WTC11 (cell line): ENCODE data around the gene C18orf32. TPM values are rescaled to one million over a fixed set of nuclear protein-coding genes. Genes with fewer than 3 reads are reported as not detected.

Experiments used
- ATAC-seq: fragments of 200-7000 bp; cut with Tn5 transposase; 2 replicates; pipeline ENCODE4 v1.10.0; 2021; ENCODE audit warnings: mild to moderate bottlenecking, moderate library complexity
- CTCF ChIA-PET: fragments of 300-600 bp; sonication (Branson Sonifier 250); formaldehyde crosslinking; loops from one replicate; lab custom pipeline; 2021; ENCODE audit warnings: antibody characterized with exemption; lab: Charles Lee
- POLR2A ChIA-PET: fragments of 350-600 bp; sonication (Branson Sonifier 250); formaldehyde crosslinking; loops from one replicate; lab custom pipeline; 2021; ENCODE audit warnings: antibody characterized with exemption; lab: Charles Lee
- DNase-seq: peaks from one replicate; pipeline ENCODE4 v3.0.0; 2021; ENCODE audit warnings: low spot score
- H3K27ac Mint-ChIP-seq: 2 replicates; pipeline ENCODE4 v1.8.0; 2021; ENCODE audit warnings: mixed read lengths
- H3K27me3 Mint-ChIP-seq: 2 replicates; pipeline ENCODE4 v1.8.0; 2021; ENCODE audit warnings: low read depth, mild to moderate bottlenecking, moderate library complexity, mixed read lengths
- H3K36me3 Mint-ChIP-seq: 2 replicates; pipeline ENCODE4 v1.8.0; 2021; ENCODE audit warnings: mixed read lengths
- H3K4me1 Mint-ChIP-seq: 2 replicates; pipeline ENCODE4 v1.8.0; 2022; ENCODE audit warnings: mixed read lengths
- H3K4me3 Mint-ChIP-seq: 2 replicates; pipeline ENCODE4 v1.8.0; 2021; ENCODE audit warnings: mild to moderate bottlenecking, moderate library complexity, mixed read lengths
- H3K9me3 Mint-ChIP-seq: 2 replicates; pipeline ENCODE4 v1.8.0; 2021; ENCODE audit warnings: mixed read lengths
- ARID4B ChIP-seq: sonication (generic); formaldehyde crosslinking; IDR thresholded peaks from 2 replicates; pipeline ENCODE4 v1.8.0; 2023; ENCODE audit warnings: missing genetic modification reagents, mild to moderate bottlenecking, borderline replicate concordance
- ATF1 ChIP-seq: sonication (generic); formaldehyde crosslinking; IDR thresholded peaks from 2 replicates; pipeline ENCODE4 v1.8.1; 2023; ENCODE audit warnings: mild to moderate bottlenecking, moderate library complexity, missing genetic modification reagents
- ATF2 ChIP-seq: sonication (generic); formaldehyde crosslinking; IDR thresholded peaks from 2 replicates; pipeline ENCODE4 v1.8.1; 2022; ENCODE audit warnings: low read depth, missing genetic modification reagents, borderline replicate concordance
- CREB1 ChIP-seq: sonication (generic); formaldehyde crosslinking; IDR thresholded peaks from 2 replicates; pipeline ENCODE4 v1.8.0; 2023; ENCODE audit warnings: mild to moderate bottlenecking, missing genetic modification reagents
- ELF4 ChIP-seq: sonication (generic); formaldehyde crosslinking; IDR thresholded peaks from 2 replicates; pipeline ENCODE4 v1.8.1; 2022; ENCODE audit warnings: low read depth, mild to moderate bottlenecking, moderate library complexity, missing genetic modification reagents
- FOXJ3 ChIP-seq: sonication (generic); formaldehyde crosslinking; IDR thresholded peaks from 2 replicates; pipeline ENCODE4 v1.9.0; 2021; ENCODE audit warnings: missing genetic modification reagents, mild to moderate bottlenecking, borderline replicate concordance
- FOXP1 ChIP-seq: sonication (generic); formaldehyde crosslinking; IDR thresholded peaks from 2 replicates; pipeline ENCODE4 v1.8.0; 2022; ENCODE audit warnings: missing genetic modification reagents, mild to moderate bottlenecking, moderate library complexity, borderline replicate concordance
- GRHL2 ChIP-seq: fragments of 250-450 bp; sonication (Bioruptor Pico); IDR thresholded peaks from 2 replicates; pipeline ENCODE4 v1.8.0; 2022; ENCODE audit warnings: mild to moderate bottlenecking, moderate library complexity; ENCODE audit not compliant: insufficient replicate concordance, severe bottlenecking
- JAZF1 ChIP-seq: fragments of 250-450 bp; sonication (Bioruptor Pico); IDR thresholded peaks from 2 replicates; pipeline ENCODE4 v1.9.0; 2021; ENCODE audit warnings: moderate library complexity, mild to moderate bottlenecking, inconsistent platforms
- KAT7 ChIP-seq: sonication (generic); formaldehyde crosslinking; IDR thresholded peaks from 2 replicates; pipeline ENCODE4 v1.8.1; 2023; ENCODE audit warnings: missing genetic modification reagents, mild to moderate bottlenecking, borderline replicate concordance
- NFYB ChIP-seq: sonication (generic); formaldehyde crosslinking; conservative IDR thresholded peaks from 2 replicates; pipeline ENCODE4 v1.8.0; 2022; ENCODE audit warnings: low read depth, missing genetic modification reagents
- NR1H2 ChIP-seq: sonication (generic); formaldehyde crosslinking; IDR thresholded peaks from 2 replicates; pipeline ENCODE4 v1.9.0; 2021; ENCODE audit warnings: mild to moderate bottlenecking, moderate library complexity, missing genetic modification reagents
- PREB ChIP-seq: sonication (generic); formaldehyde crosslinking; IDR thresholded peaks from 2 replicates; pipeline ENCODE4 v1.8.1; 2022; ENCODE audit warnings: mild to moderate bottlenecking, missing genetic modification reagents, moderate library complexity, borderline replicate concordance
- STAT6 ChIP-seq: sonication (generic); formaldehyde crosslinking; conservative IDR thresholded peaks from 2 replicates; pipeline ENCODE4 v1.8.1; 2023; ENCODE audit warnings: mild to moderate bottlenecking, low read depth, missing genetic modification reagents, moderate library complexity
- ZNF263 ChIP-seq: sonication (generic); formaldehyde crosslinking; IDR thresholded peaks from 2 replicates; pipeline ENCODE4 v1.8.1; 2022; ENCODE audit warnings: low read depth, mild to moderate bottlenecking, moderate library complexity, missing genetic modification reagents
- ZNF317 ChIP-seq: sonication (generic); formaldehyde crosslinking; IDR thresholded peaks from 2 replicates; pipeline ENCODE4 v1.8.1; 2023; ENCODE audit warnings: low read depth, mild to moderate bottlenecking, moderate library complexity, missing genetic modification reagents, borderline replicate concordance
- total RNA-seq: library from RNA; stranded (reverse); gene quantifications from 3 replicates; pipeline ENCODE4 v1.2.3, GENCODE V29; 2021
- TF ChIP-seq, protein P1 (sequence below): sonication (generic); formaldehyde crosslinking; IDR thresholded peaks from 2 replicates; pipeline ENCODE4 v1.8.1; 2022; ENCODE audit warnings: low read depth, mild to moderate bottlenecking, moderate library complexity, missing genetic modification reagents, borderline replicate concordance
- TF ChIP-seq, protein P2 (sequence below): sonication (generic); formaldehyde crosslinking; IDR thresholded peaks from 2 replicates; pipeline ENCODE4 v1.8.0; 2022; ENCODE audit warnings: mild to moderate bottlenecking, missing genetic modification reagents

Gene C18orf32
- total RNA-seq, 1 experiment from 2014 or later, result 32.1 TPM

DNA sequence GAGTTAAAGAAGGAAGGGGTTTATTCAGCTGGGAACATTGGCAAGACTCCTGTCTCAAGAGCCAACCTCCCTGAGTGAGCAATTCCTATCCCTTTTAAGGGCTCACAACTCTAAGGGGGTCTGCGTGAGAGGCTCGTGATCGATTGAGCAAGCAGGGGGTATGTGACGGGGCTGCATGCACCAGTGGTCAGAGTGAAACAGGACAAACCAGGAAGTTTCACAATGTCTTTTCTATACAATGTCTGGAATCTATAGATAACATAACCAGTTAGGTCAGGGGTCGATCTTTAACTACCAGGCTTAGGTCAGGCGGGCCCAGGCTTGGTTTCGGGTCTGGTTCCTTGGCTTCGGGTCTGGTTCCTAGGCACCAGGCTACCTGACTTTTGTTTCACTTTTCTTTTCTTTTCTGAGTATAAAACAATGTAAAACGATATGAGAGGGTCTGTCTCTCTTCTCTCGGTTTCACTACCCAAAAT, 44.7 kb upstream of the C18orf32 start:
- ATAC-seq, result no peak

GRCh38 chr18:49529596-49529995, 42.6 kb upstream of the C18orf32 start:
- no peak for DNase-seq
- no peak for ATAC-seq
- H3K9me3 Mint-ChIP-seq, result peaks cover 16% of the 10 kb centered on the region
- H3K4me3 Mint-ChIP-seq, result no peak overlapping the region
- peaks cover 10% of the 10 kb centered on the region for H3K36me3 Mint-ChIP-seq
- CTCF ChIA-PET, result interaction anchor here (0.9 kb wide), 1 partner anchor 19 kb away, joined by 4 read pairs; no protein-coding TSS in a partner anchor
- peaks cover 4% of the 10 kb centered on the region for H3K27me3 Mint-ChIP-seq
- POLR2A ChIA-PET, result no interaction called here
- H3K27ac Mint-ChIP-seq, result no peak overlapping the region
- peaks cover 22% of the 10 kb centered on the region for H3K4me1 Mint-ChIP-seq
- TF ChIP-seq ATF1 (CRISPR knock-in tag) (no peak), NR1H2 (CRISPR knock-in tag) (no peak), ELF4 (CRISPR knock-in tag) (no peak), JAZF1 (no peak), STAT6 (CRISPR knock-in tag) (no peak), GRHL2 (CRISPR knock-in tag) (no peak)
- TF ChIP-seq, protein P1, sequence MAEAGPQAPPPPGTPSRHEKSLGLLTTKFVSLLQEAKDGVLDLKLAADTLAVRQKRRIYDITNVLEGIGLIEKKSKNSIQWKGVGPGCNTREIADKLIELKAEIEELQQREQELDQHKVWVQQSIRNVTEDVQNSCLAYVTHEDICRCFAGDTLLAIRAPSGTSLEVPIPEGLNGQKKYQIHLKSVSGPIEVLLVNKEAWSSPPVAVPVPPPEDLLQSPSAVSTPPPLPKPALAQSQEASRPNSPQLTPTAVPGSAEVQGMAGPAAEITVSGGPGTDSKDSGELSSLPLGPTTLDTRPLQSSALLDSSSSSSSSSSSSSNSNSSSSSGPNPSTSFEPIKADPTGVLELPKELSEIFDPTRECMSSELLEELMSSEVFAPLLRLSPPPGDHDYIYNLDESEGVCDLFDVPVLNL, result no peak

More for the DNA sequence above, 44.7 kb upstream of the C18orf32 start:
- Mint-ChIP-seq H3K36me3 (peaks cover 23% of the 10 kb centered on the region), H3K9me3 (peaks cover 30% of the 10 kb centered on the region), H3K4me3 (no peak overlapping the region), H3K27ac (no peak overlapping the region), H3K4me1 (peaks cover 32% of the 10 kb centered on the region), H3K27me3 (peaks cover 4% of the 10 kb centered on the region)
- ChIA-PET POLR2A (no interaction called here), CTCF (no interaction called here)
- TF ChIP-seq FOXJ3 (CRISPR knock-in tag), result no peak
- TF ChIP-seq ZNF317 (CRISPR knock-in tag), result no peak
- no peak for TF ChIP-seq KAT7
- TF ChIP-seq ATF2 (CRISPR knock-in tag), result no peak
- TF ChIP-seq CREB1 (CRISPR knock-in tag), result no peak
- no peak for TF ChIP-seq PREB (CRISPR knock-in tag)
- no peak for TF ChIP-seq ATF1 (CRISPR knock-in tag)
- no peak for TF ChIP-seq ZNF263 (CRISPR knock-in tag)
- TF ChIP-seq FOXP1 (CRISPR knock-in tag), result no peak
- no peak for TF ChIP-seq NFYB (CRISPR knock-in tag)
- no peak for TF ChIP-seq ARID4B
- TF ChIP-seq, protein P2, sequence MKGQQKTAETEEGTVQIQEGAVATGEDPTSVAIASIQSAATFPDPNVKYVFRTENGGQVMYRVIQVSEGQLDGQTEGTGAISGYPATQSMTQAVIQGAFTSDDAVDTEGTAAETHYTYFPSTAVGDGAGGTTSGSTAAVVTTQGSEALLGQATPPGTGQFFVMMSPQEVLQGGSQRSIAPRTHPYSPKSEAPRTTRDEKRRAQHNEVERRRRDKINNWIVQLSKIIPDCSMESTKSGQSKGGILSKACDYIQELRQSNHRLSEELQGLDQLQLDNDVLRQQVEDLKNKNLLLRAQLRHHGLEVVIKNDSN, result no peak
- no peak for DNase-seq
